K562 (cell line): ENCODE results near the gene RPL34. TPM values are rescaled to one million over a fixed set of nuclear protein-coding genes. Genes with fewer than 3 reads are reported as not detected.

Experiments
- ATAC-seq: fragments of 200-7000 bp; cut with Tn5 transposase; 3 replicates; pipeline ENCODE4 v1.9.1; 2020; ENCODE audit warnings: moderate library complexity
- BruUV-seq: library from RNA; stranded (reverse); fragments of 400-500 nt; replicated peaks from 2 replicates; lab custom pipeline; 2021; lab: Mats Ljungman, UMichigan
- CTCF ChIA-PET: fragments of 300-600 bp; formaldehyde crosslinking; extraction: SDS; loops from one replicate; lab custom pipeline; 2021; ENCODE audit warnings: low intra/inter-chr PET ratio; lab: Yijun Ruan, JAX
- POLR2A ChIA-PET: fragments of 300-600, 350-650 bp; sonication (Branson Sonifier 250); formaldehyde crosslinking; extraction: SDS; loops from one replicate; lab custom pipeline; 2021; ENCODE audit warnings: antibody characterized with exemption, inconsistent platforms; lab: Yijun Ruan, JAX
- DNase-seq, 4 experiments: peaks; one replicate each; pipeline versions ENCODE4 v3.0.0 to v3.0.0-alpha.2; 2011 to 2018; ENCODE audit warnings: low spot score in 3 of 4, mixed read lengths in 3 of 4; ENCODE audit errors: extremely low read depth in 1 of 4
- FAIRE-seq: peaks from 2 replicates; lab custom pipeline; 2011; peaks lifted over from hg19 to GRCh38; lab: Jason Lieb, UNC
- H2AFZ ChIP-seq: 2 replicates; pipeline ENCODE4 v1.6.0; 2011; ENCODE audit warnings: low read depth, low read length, control low read depth, inconsistent platforms
- H3K27ac ChIP-seq: fragments of 200-600 bp; 3 replicates; pipeline ENCODE4 v1.8.0; 2011; ENCODE audit warnings: low read depth, mild to moderate bottlenecking, control low read depth, inconsistent platforms, low read length, moderate library complexity, mixed read lengths; ENCODE audit errors: extremely low read depth
- H3K27me3 ChIP-seq, 2 experiments: fragments of 300-600 bp in 1 of 2; 2 replicates in 1 of 2; 3 replicates in 1 of 2; pipeline versions ENCODE4 v1.6.0 to v1.8.0; 2011; ENCODE audit warnings: inconsistent platforms in 2 of 2, low read length in 2 of 2, mild to moderate bottlenecking in 1 of 2, mixed read lengths in 1 of 2, moderate library complexity in 1 of 2; ENCODE audit not compliant: control insufficient read depth in 2 of 2, insufficient read depth in 2 of 2
- H3K36me3 ChIP-seq: fragments of 300-600 bp; 3 replicates; pipeline ENCODE4 v1.8.0; 2011; ENCODE audit warnings: mild to moderate bottlenecking, low read length, inconsistent platforms; ENCODE audit not compliant: control insufficient read depth, insufficient read depth
- H3K4me1 ChIP-seq, 2 experiments: fragments of 200-600 bp in 1 of 2; replicated peaks in 1 of 2; 2 replicates in 1 of 2; 3 replicates in 1 of 2; pipeline versions ENCODE4 v1.5.1 to v1.8.0; 2011; ENCODE audit warnings: inconsistent platforms in 2 of 2, low read length in 2 of 2, mild to moderate bottlenecking in 1 of 2, mixed read lengths in 1 of 2, moderate library complexity in 1 of 2; ENCODE audit not compliant: control insufficient read depth in 2 of 2, insufficient read depth in 2 of 2
- H3K4me2 ChIP-seq: 2 replicates; pipeline ENCODE4 v1.6.1; 2011; ENCODE audit warnings: low read length, control low read depth, inconsistent platforms, mixed read lengths; ENCODE audit not compliant: insufficient read depth
- H3K4me3 ChIP-seq: fragments of 200-600 bp; sonication (generic), shearing (Covaris generic); 2 replicates; pipeline ENCODE4 v1.5.1; 2016; ENCODE audit warnings: control low read depth, inconsistent platforms
- H3K79me2 ChIP-seq: fragments of 200-600 bp; 3 replicates; pipeline ENCODE4 v1.8.0; 2011; ENCODE audit warnings: low read length, inconsistent platforms; ENCODE audit not compliant: control insufficient read depth, insufficient read depth
- H3K9ac ChIP-seq, 2 experiments: 2 replicates each; pipeline versions ENCODE4 v1.6.0 to v1.6.1; 2011; ENCODE audit warnings: low read depth in 2 of 2, low read length in 2 of 2, control low read depth in 1 of 2, inconsistent platforms in 1 of 2, mild to moderate bottlenecking in 1 of 2, mixed read lengths in 1 of 2; ENCODE audit not compliant: insufficient read depth in 1 of 2
- H3K9me1 ChIP-seq: one replicate; pipeline ENCODE4 v1.6.0; 2011; ENCODE audit warnings: inconsistent platforms, mild to moderate bottlenecking, low read length, moderate library complexity; ENCODE audit not compliant: control insufficient read depth, insufficient read depth
- H3K9me3 ChIP-seq: replicated peaks from 2 replicates; pipeline ENCODE4 v1.5.1; 2011; ENCODE audit warnings: low read depth, low read length, inconsistent platforms; ENCODE audit not compliant: control insufficient read depth, insufficient read depth
- H4K20me1 ChIP-seq: replicated peaks from 2 replicates; pipeline ENCODE4 v1.6.1; 2011; ENCODE audit warnings: low read length, inconsistent platforms, mixed read lengths; ENCODE audit not compliant: control insufficient read depth, insufficient read depth
- BHLHE40 ChIP-seq: IDR thresholded peaks from 2 replicates; pipeline ENCODE4 v1.6.1; 2011; ENCODE audit warnings: low read length, improper control_type of control experiment
- CXXC5 ChIP-seq: fragments of 250-450 bp; sonication (Bioruptor Pico); IDR thresholded peaks from 2 replicates; pipeline ENCODE4 v1.8.0; 2022; ENCODE audit warnings: inconsistent platforms, mild to moderate bottlenecking, moderate library complexity
- L3MBTL2 ChIP-seq: fragments of 450-650 bp; IDR thresholded peaks from 2 replicates; pipeline ENCODE4 v1.6.1; 2016; ENCODE audit warnings: mild to moderate bottlenecking, moderate library complexity
- MEF2D ChIP-seq: conservative IDR thresholded peaks from 2 replicates; pipeline ENCODE4 v1.6.1; 2016; ENCODE audit warnings: low read depth, missing genetic modification characterization, missing compliant biosample characterization
- MEIS2 ChIP-seq: fragments of 450-650 bp; IDR thresholded peaks from 2 replicates; pipeline ENCODE4 v1.6.1; 2014; ENCODE audit warnings: mild to moderate bottlenecking; ENCODE audit not compliant: partially characterized antibody
- POLR2AphosphoS5 ChIP-seq: IDR thresholded peaks from 2 replicates; pipeline ENCODE4 v1.6.1; 2011; ENCODE audit warnings: mild to moderate bottlenecking, low read depth, low read length, moderate library complexity; ENCODE audit not compliant: control insufficient read depth, insufficient read depth
- SNIP1 ChIP-seq: fragments of 450-650 bp; IDR thresholded peaks from 2 replicates; pipeline ENCODE4 v1.7.1; 2017; ENCODE audit warnings: low read depth, mild to moderate bottlenecking
- SPI1 ChIP-seq: IDR thresholded peaks from 2 replicates; pipeline ENCODE4 v1.6.1; 2011; ENCODE audit warnings: low read depth, low read length, control low read depth, borderline replicate concordance
- USF2 ChIP-seq: sonication (generic); formaldehyde crosslinking; IDR thresholded peaks from 2 replicates; pipeline ENCODE4 v1.5.0; 2020; ENCODE audit warnings: missing genetic modification reagents
- ZFX ChIP-seq: sonication (generic); formaldehyde crosslinking; IDR thresholded peaks from 2 replicates; pipeline ENCODE4 v1.8.0; 2022; ENCODE audit warnings: mild to moderate bottlenecking, missing genetic modification reagents, moderate library complexity
- WGBS: fragments of 100-300 bp; shearing (Covaris generic); methylation state at CpG from one replicate; pipeline ENCODE4 v1.1.6; 2016; ENCODE audit warnings: low coverage, mixed read lengths; ENCODE audit not compliant: insufficient coverage; ENCODE audit errors: missing lambda C conversion rate; 5-methylcytosine and 5-hydroxymethylcytosine counted together
- in situ Hi-C: fragments of 300-500 bp; cut with MboI; formaldehyde crosslinking; loops from 4 replicates; pipeline ENCODE4 v1.15.0; 2018; ENCODE audit warnings: inconsistent platforms, mixed read lengths
- intact Hi-C: fragments of 100-400 bp; cut with micrococcal nuclease; formaldehyde crosslinking; loops from 2 replicates; pipeline ENCODE4 v1.14.2; 2022
- polyA plus RNA-seq, 8 experiments: library from polyadenylated mRNA; depleted of rRNA in 4 of 8; stranded (reverse) in 5 of 8; unstranded in 3 of 8; fragments of >200 nt; fragmentation: Nextera tagmentation in 2 of 8; fragmentation: Illumina TruSeq in 1 of 8; extraction: Ambion mirVana in 2 of 8; extraction: Trizol in 1 of 8; gene quantifications; 2 replicates each; pipeline versions ENCODE4 v1.2.1 to v1.2.3, GENCODE V29; 2011 to 2014; ENCODE audit warnings: inconsistent platforms in 1 of 8, missing spikeins in 1 of 8
- total RNA-seq, 7 experiments: library from RNA; depleted of rRNA in 6 of 7; stranded (reverse); fragments of >200 nt in 6 of 7; fragmentation: Illumina TruSeq in 2 of 7; extraction: Trizol in 2 of 7; gene quantifications; 2 replicates each; pipeline versions ENCODE4 v1.2.1 to v1.2.3, GENCODE V29; 2011 to 2021; ENCODE audit warnings: low replicate concordance in 1 of 7
- TF ChIP-seq, protein P1 (sequence below): sonication (generic); formaldehyde crosslinking; IDR thresholded peaks from 2 replicates; pipeline ENCODE4 v1.8.0; 2022; ENCODE audit warnings: missing genetic modification reagents, mild to moderate bottlenecking, borderline replicate concordance

The RPL34 gene
- total and polyA plus RNA-seq, 9 of the 15 experiments (the other 6 are each of a cell fraction or from before 2014, with no cell fraction given) = 1,612 to 4,502 (median 2,593) TPM

GRCh38 chr4:108612365-108612764 is 8.0 kb upstream of the RPL34 start:
- no TSS peak for BruUV-seq
- FAIRE-seq = no peak
- H3K4me3 ChIP-seq = no peak overlapping the region
- H4K20me1 ChIP-seq = no peaks in the 10 kb centered on the region
- intact Hi-C loops (no loop called here), in situ Hi-C loops (no loop called here)
- H3K79me2 ChIP-seq = no peaks in the 10 kb centered on the region
- H3K36me3 ChIP-seq = no peaks in the 10 kb centered on the region
- no peaks in the 10 kb centered on the region for H3K9me3 ChIP-seq
- no peak for ATAC-seq
- H3K27ac ChIP-seq = no peak overlapping the region
- CTCF ChIA-PET = no interaction called here
- no peaks in the 10 kb centered on the region for H3K9me1 ChIP-seq
- 0 out of 2 replicates have a peak, but pooled peaks have one; percentile 33 for TF ChIP-seq BHLHE40
- no peak for TF ChIP-seq SNIP1
- 20% methylated on average over 6 of the region's 6 CpGs for WGBS
- H3K27me3 ChIP-seq = no peaks in the 10 kb centered on the region
- no peak for DNase-seq
- H3K9ac ChIP-seq = no peak overlapping the region
- POLR2A ChIA-PET = no interaction called here
- peak overlapping the region; percentile 33; the same call in 1 of the 2 replicates for H3K4me2 ChIP-seq
- H2AFZ ChIP-seq = peak overlapping the region; percentile 49
- no peaks in the 10 kb centered on the region; a peak in 1 of 5 replicates for H3K4me1 ChIP-seq

- Histone ChIP-seq H3K27ac (peak overlapping the region; percentile 77), H3K9ac (peak overlapping the region in 1 of 2 experiments; percentile 74; a peak in 3 of 4 replicates), H3K79me2 (peaks cover 54% of the 10 kb centered on the region), H3K4me1 (peaks cover 13 to 28% of the 10 kb centered on the region in 2 experiments; a peak in 4 of 5 replicates), H2AFZ (peak overlapping the region; percentile 94), H3K4me2 (peak overlapping the region; percentile 96), H3K9me1 (no peaks in the 10 kb centered on the region), H3K9me3 (no peaks in the 10 kb centered on the region), H3K27me3 (no peaks in the 10 kb centered on the region), H4K20me1 (peaks cover 24% of the 10 kb centered on the region), H3K4me3 (peak overlapping the region; percentile 82), H3K36me3 (peaks cover 40% of the 10 kb centered on the region)
- peak; percentile 43 to 68 (median 46) for DNase-seq
- WGBS = 24% methylated on average over 7 of the region's 7 CpGs
- CTCF ChIA-PET = no interaction called here
- intact Hi-C loops (no loop called here), in situ Hi-C loops (no loop called here)
- peak; percentile 54 for ATAC-seq
- TSS peak; percentile 88 for BruUV-seq
- peak; percentile 55 for FAIRE-seq
- POLR2A ChIA-PET = interaction anchor here (0.6 to 1.4 kb wide), 11 partner anchors 8 to 260 kb away, joined by 3 to 10 read pairs (median 4); partner anchors contain the start of gene OSTC
- peak; percentile 41; the same call in 1 of the 2 replicates for TF ChIP-seq ZFX (CRISPR knock-in tag)
- peak; percentile 69; the same call in 1 of the 2 replicates for TF ChIP-seq SPI1
- peak; percentile 31; the same call in 1 of the 2 replicates for TF ChIP-seq CXXC5 (CRISPR knock-in tag)
- TF ChIP-seq L3MBTL2 = peak; percentile 58
- TF ChIP-seq USF2 (CRISPR knock-in tag) = peak; percentile 35; the same call in 1 of the 2 replicates
- no peak for TF ChIP-seq POLR2AphosphoS5
- TF ChIP-seq MEIS2 = peak; percentile 9
- no peak for TF ChIP-seq MEF2D (tag)
- TF ChIP-seq, protein P1, sequence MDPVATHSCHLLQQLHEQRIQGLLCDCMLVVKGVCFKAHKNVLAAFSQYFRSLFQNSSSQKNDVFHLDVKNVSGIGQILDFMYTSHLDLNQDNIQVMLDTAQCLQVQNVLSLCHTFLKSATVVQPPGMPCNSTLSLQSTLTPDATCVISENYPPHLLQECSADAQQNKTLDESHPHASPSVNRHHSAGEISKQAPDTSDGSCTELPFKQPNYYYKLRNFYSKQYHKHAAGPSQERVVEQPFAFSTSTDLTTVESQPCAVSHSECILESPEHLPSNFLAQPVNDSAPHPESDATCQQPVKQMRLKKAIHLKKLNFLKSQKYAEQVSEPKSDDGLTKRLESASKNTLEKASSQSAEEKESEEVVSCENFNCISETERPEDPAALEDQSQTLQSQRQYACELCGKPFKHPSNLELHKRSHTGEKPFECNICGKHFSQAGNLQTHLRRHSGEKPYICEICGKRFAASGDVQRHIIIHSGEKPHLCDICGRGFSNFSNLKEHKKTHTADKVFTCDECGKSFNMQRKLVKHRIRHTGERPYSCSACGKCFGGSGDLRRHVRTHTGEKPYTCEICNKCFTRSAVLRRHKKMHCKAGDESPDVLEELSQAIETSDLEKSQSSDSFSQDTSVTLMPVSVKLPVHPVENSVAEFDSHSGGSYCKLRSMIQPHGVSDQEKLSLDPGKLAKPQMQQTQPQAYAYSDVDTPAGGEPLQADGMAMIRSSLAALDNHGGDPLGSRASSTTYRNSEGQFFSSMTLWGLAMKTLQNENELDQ (CRISPR knock-in tag) = no peak
Observed at GRCh38 chr4:108619372-108620100, 840 bp upstream of the RPL34 start.
